ENCODE measurements around the gene WASF3.

GRCh38 chr13:26710166-26710565 is 152.7 kb downstream of the WASF3 start:
- TF ChIP-seq EZH2 (IDR thresholded peaks at IDR 0.05; ENCODE audit: borderline replicate concordance, low read depth, low read length, severe bottlenecking) = no peak
- TF ChIP-seq, protein P1, sequence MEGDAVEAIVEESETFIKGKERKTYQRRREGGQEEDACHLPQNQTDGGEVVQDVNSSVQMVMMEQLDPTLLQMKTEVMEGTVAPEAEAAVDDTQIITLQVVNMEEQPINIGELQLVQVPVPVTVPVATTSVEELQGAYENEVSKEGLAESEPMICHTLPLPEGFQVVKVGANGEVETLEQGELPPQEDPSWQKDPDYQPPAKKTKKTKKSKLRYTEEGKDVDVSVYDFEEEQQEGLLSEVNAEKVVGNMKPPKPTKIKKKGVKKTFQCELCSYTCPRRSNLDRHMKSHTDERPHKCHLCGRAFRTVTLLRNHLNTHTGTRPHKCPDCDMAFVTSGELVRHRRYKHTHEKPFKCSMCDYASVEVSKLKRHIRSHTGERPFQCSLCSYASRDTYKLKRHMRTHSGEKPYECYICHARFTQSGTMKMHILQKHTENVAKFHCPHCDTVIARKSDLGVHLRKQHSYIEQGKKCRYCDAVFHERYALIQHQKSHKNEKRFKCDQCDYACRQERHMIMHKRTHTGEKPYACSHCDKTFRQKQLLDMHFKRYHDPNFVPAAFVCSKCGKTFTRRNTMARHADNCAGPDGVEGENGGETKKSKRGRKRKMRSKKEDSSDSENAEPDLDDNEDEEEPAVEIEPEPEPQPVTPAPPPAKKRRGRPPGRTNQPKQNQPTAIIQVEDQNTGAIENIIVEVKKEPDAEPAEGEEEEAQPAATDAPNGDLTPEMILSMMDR (IDR thresholded peaks at IDR 0.05; ENCODE audit: borderline replicate concordance, extremely low read depth, low read length, poor library complexity, severe bottlenecking) = no peak

Measured in DND-41 (cell line).